ENCODE data around the gene LNP1.

GRCh38 chr3:100411091-100411982 is 10.0 kb downstream of the LNP1 start:
- TF ChIP-seq CTCF (IDR thresholded peaks at IDR 0.05) (no peak), POLR2A (IDR thresholded peaks at IDR 0.05) (no peak)

All from Peyer's patch (tissue), 4 donors.